Spleen (tissue), 11 donors: Measurements from ENCODE around the gene RBAK. TPM values are rescaled to one million over a fixed set of nuclear protein-coding genes. Genes with fewer than 3 reads are reported as not detected.
"Not testable (repeated sequence)": the region's sequence is repeated elsewhere in the genome, so short reads cannot be mapped to it uniquely, and the experiment has no call there.

Experiments
- DNase-seq: peaks from one replicate; pipeline ENCODE4 v3.0.0-alpha.2; 2020
- H3K27ac ChIP-seq, 8 donors: fragments of 200-600 bp; sonication (generic) in 7 of 8; 1 replicate in 4 of 8; 2 replicates in 4 of 8; pipeline versions ENCODE4 v1.5.0 to v1.8.0; 2016 to 2021; ENCODE audit warnings: inconsistent platforms in 4 of 8, mild to moderate bottlenecking in 4 of 8, moderate library complexity in 1 of 8
- H3K27me3 ChIP-seq, 7 donors: fragments of 200-600 bp; sonication (generic) in 6 of 7; replicated peaks in 1 of 7; 1 replicate in 4 of 7; 2 replicates in 3 of 7; pipeline versions ENCODE4 v1.5.0 to v1.8.0; 2016 to 2021; ENCODE audit warnings: inconsistent platforms in 3 of 7, mild to moderate bottlenecking in 1 of 7
- H3K36me3 ChIP-seq, 6 donors: fragments of 200-600 bp; sonication (generic) in 5 of 6; 1 replicate in 4 of 6; 2 replicates in 2 of 6; pipeline versions ENCODE4 v1.5.0 to v1.8.0; 2016 to 2021; ENCODE audit warnings: inconsistent platforms in 2 of 6
- H3K4me1 ChIP-seq, 6 donors: fragments of 200-600 bp; sonication (generic) in 5 of 6; 1 replicate in 3 of 6; 2 replicates in 3 of 6; pipeline versions ENCODE4 v1.5.0 to v1.8.0; 2016 to 2021; ENCODE audit warnings: inconsistent platforms in 3 of 6
- H3K4me3 ChIP-seq, 8 donors: fragments of 200-600 bp; sonication (generic) in 7 of 8; 1 replicate in 4 of 8; 2 replicates in 4 of 8; pipeline versions ENCODE4 v1.5.0 to v1.8.0; 2016 to 2021; ENCODE audit warnings: inconsistent platforms in 4 of 8, mild to moderate bottlenecking in 4 of 8, moderate library complexity in 2 of 8
- H3K9me3 ChIP-seq, 8 donors: fragments of 200-600 bp; sonication (generic) in 7 of 8; 1 replicate in 4 of 8; 2 replicates in 4 of 8; pipeline versions ENCODE4 v1.5.0 to v1.8.0; 2016 to 2021; ENCODE audit warnings: inconsistent platforms in 4 of 8
- POLR2A ChIP-seq, 3 donors: fragments of 450-650 bp; IDR thresholded peaks; one replicate each; pipeline ENCODE4 v1.5.1; 2017; ENCODE audit warnings: antibody characterized with exemption in 3 of 3, mild to moderate bottlenecking in 1 of 3
- POLR2AphosphoS5 ChIP-seq, 3 donors: sonication (generic); formaldehyde crosslinking; IDR thresholded peaks; one replicate each; pipeline ENCODE4 v1.5.1; 2017; ENCODE audit warnings: antibody characterized with exemption in 3 of 3
- whole genome bisulfite sequencing, 5 donors: extraction: QIAGEN DNeasy Blood & Tissue Kit in 3 of 5; methylation state at CpG; one replicate each; pipeline versions ENCODE4 v1.1.5 to v1.1.7; 2013 to 2018; 5-methylcytosine and 5-hydroxymethylcytosine counted together
- intact Hi-C: fragments of 100-400 bp; cut with DNase I; formaldehyde crosslinking; loops from one replicate; pipeline ENCODE4 v1.15.0; 2023; ENCODE audit warnings: low total_unique reads
- polyA plus RNA-seq, 3 donors: library from polyadenylated mRNA; stranded (reverse); fragments of 200-250 nt; gene quantifications; one replicate each; pipeline ENCODE4 v1.2.1, GENCODE V29; 2013
- total RNA-seq, 7 donors: library from RNA; depleted of rRNA in 3 of 7; stranded (reverse); fragments of >200 nt in 3 of 7; fragmentation: NEBNext Ultra II Directional in 4 of 7; extraction: Animal tissue kit (Norgen Biotek cat#: 25700) in 4 of 7; gene quantifications; one replicate each; pipeline versions ENCODE4 v1.1.0 to v1.2.1, GENCODE V29; 2016 to 2021
- TF ChIP-seq, protein P1 (sequence below), 11 experiments: fragments of 200-600 bp in 7 of 11; fragments of 450-650 bp in 4 of 11; sonication (generic) in 4 of 11; IDR thresholded peaks in 8 of 11; conservative IDR thresholded peaks in 3 of 11; 1 replicate in 7 of 11; 2 replicates in 4 of 11; pipeline versions ENCODE4 v1.4.0 to v1.8.0; 2016 to 2021; ENCODE audit warnings: antibody characterized with exemption in 11 of 11, inconsistent platforms in 4 of 11, mild to moderate bottlenecking in 1 of 11
- donor health status: healthy with polysubstance abuse.
- donor health status: DM: no; HTN: no; CAD: no; lungs with moderate emphysema.
- donor health status: DM: no; HTN: no; CAD: no.
- donor health status: Bipolar disorder and iron deficiency.
- donor health status: healthy.
- donor health status: DM: no; HTN: no; CAD: no.
- donor health status: DM: yes; HTN: yes; CAD: no.

Gene RBAK
- total and polyA plus RNA-seq, 10 donors: 3.3 to 17.1 (median 12.2) TPM

DNA sequence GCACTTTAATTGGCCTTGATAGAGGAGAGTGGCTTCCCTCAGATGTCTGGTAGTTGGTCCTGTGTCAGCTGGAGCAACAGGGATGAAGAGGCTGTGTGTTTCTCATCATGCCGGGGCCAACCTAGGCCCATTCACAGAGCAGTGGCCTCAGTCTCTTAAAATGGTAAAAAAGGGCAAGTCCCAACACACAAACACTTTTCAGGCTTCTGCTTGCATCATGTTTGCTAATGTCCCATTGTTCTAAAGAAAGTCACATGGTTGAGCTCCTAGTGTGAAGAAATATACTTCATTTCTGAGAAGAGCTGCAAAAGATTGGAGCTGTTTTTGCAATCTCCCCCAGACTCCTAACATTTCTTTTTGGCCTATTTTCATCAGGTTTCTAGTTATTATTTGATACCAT lies 40.6 kb upstream of the RBAK start:
- WGBS, 5 donors: 81 to 98% (median 92%) methylated on average over 1 of the region's 1 CpG
- TF ChIP-seq POLR2AphosphoS5 (IDR thresholded peaks at IDR 0.05) (no peak), POLR2A (IDR thresholded peaks at IDR 0.05) (no peak)
- TF ChIP-seq, protein P1, sequence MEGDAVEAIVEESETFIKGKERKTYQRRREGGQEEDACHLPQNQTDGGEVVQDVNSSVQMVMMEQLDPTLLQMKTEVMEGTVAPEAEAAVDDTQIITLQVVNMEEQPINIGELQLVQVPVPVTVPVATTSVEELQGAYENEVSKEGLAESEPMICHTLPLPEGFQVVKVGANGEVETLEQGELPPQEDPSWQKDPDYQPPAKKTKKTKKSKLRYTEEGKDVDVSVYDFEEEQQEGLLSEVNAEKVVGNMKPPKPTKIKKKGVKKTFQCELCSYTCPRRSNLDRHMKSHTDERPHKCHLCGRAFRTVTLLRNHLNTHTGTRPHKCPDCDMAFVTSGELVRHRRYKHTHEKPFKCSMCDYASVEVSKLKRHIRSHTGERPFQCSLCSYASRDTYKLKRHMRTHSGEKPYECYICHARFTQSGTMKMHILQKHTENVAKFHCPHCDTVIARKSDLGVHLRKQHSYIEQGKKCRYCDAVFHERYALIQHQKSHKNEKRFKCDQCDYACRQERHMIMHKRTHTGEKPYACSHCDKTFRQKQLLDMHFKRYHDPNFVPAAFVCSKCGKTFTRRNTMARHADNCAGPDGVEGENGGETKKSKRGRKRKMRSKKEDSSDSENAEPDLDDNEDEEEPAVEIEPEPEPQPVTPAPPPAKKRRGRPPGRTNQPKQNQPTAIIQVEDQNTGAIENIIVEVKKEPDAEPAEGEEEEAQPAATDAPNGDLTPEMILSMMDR (IDR thresholded peaks at IDR 0.05 in 8 of 11, conservative IDR thresholded peaks at IDR 0.05 in 3 of 11): no peak

DNA sequence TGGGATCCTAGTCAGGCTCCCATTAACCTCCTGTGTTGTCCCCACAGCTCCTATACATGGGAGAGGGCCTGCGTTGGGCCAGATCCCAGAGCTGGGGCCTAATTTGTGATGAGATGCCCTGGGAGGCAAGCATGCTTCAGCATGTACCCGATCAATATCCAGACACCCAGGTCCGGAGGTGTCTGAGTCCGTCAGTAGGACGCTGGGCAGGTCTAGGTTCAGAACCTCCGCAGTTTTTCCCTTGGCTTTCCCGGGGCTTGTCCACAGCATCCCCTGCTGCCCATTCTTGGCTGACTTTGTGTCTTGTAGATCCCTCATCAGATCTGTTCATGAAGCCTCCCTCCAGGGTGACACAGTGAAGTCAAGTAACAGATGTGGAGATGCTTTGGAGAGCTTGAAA lies 32.7 kb upstream of the RBAK start:
- DNase-seq: no peak
- peaks cover 0 to 22% (median 0%) of the 10 kb centered on the region in 8 donors for H3K9me3 ChIP-seq

More for the DNA sequence above, 40.6 kb upstream of the RBAK start:
- H3K27ac ChIP-seq: no peak overlapping the region
- H3K4me1 ChIP-seq: no peaks in the 10 kb centered on the region
- H3K36me3 ChIP-seq: peaks cover 0 to 75% (median 10%) of the 10 kb centered on the region in 6 donors
- H3K27me3 ChIP-seq: no peaks in the 10 kb centered on the region
- no peak overlapping the region for H3K4me3 ChIP-seq
- no peak for DNase-seq
- intact Hi-C loops: loop anchor here (2.0 kb wide), 1 partner anchor 56 kb away; no protein-coding TSS in a partner anchor
- H3K9me3 ChIP-seq: peaks cover 0 to 7% (median 0%) of the 10 kb centered on the region in 8 donors

DNA sequence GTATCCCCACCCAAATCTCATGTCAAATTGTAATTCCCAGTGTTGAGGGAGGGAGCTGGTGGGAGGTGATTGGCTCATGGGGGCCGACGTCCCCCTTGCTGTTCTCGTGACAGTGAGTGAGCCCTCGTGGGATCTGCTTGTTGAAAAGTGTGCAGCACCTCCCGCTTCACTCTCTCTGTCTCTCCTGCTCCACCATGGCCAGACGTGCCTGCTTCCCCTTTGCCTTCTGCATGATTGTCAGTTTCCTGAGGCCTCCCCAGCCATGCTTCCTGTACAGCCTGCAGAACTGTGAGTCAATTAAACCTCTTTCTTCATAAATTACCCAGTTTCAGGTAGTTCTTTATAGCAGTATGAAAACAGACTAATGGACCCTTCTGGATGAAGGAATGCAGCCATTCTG lies 29.7 kb upstream of the RBAK start:
- H3K36me3 ChIP-seq: peaks cover 0 to 49% (median 2%) of the 10 kb centered on the region in 6 donors
- WGBS, 5 donors: 60 to 72% (median 65%) methylated on average over 6 of the region's 6 CpGs
- H3K4me1 ChIP-seq, H3K27ac ChIP-seq, intact Hi-C loops, DNase-seq, H3K27me3 ChIP-seq, H3K4me3 ChIP-seq: not testable (repeated sequence)
- peaks cover 0 to 20% (median 10%) of the 10 kb centered on the region in 8 donors for H3K9me3 ChIP-seq

More for the DNA sequence above, 32.7 kb upstream of the RBAK start:
- Histone ChIP-seq H3K36me3 (peaks cover 0 to 52% (median 9%) of the 10 kb centered on the region in 6 donors), H3K4me1 (no peaks in the 10 kb centered on the region), H3K27me3 (no peaks in the 10 kb centered on the region), H3K27ac (no peak overlapping the region), H3K4me3 (no peak overlapping the region)
- WGBS, 5 donors: 87 to 96% (median 93%) methylated on average over 7 of the region's 7 CpGs
- intact Hi-C loops: no loop called here
- TF ChIP-seq POLR2A (IDR thresholded peaks at IDR 0.05): no peak
- TF ChIP-seq POLR2AphosphoS5 (IDR thresholded peaks at IDR 0.05): no peak
- TF ChIP-seq, protein P1 (IDR thresholded peaks at IDR 0.05 in 8 of 11, conservative IDR thresholded peaks at IDR 0.05 in 3 of 11): no peak

GRCh38 chr7:5017626-5018025 lies 28.0 kb upstream of the RBAK start:
- peaks cover 0 to 23% (median 16%) of the 10 kb centered on the region in 8 donors for H3K9me3 ChIP-seq
- H3K27me3 ChIP-seq, H3K27ac ChIP-seq, H3K4me1 ChIP-seq, DNase-seq, H3K4me3 ChIP-seq, intact Hi-C loops: not testable (repeated sequence)
- H3K36me3 ChIP-seq: peaks cover 0 to 51% (median 4%) of the 10 kb centered on the region in 6 donors
- 93 to 97% (median 94%) methylated on average over 12 of the region's 12 CpGs for WGBS, 5 donors

DNA sequence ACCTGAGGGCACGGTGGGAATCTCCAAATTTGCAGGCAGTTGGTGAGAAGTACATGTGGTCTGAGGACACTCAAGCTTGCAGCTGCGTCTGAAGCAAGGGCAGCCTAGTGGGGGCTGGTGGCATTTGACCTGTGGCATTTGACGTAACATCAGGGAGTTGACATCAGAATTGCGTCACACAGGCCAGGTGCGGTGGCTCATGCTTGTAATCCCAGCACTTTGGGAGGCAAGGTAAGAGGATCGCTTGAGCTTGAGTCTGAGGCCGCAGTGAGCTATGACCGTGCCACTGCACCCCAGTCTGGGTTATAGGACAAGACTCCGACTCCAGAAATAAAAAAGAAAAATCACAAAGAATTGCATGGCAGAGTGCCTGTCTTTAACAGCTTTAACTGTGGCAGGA lies 25.6 kb upstream of the RBAK start:
- no peaks in the 10 kb centered on the region for H3K27me3 ChIP-seq
- 93 to 97% (median 96%) methylated on average over 9 of the region's 9 CpGs for WGBS, 5 donors
- intact Hi-C loops: no loop called here
- TF ChIP-seq, protein P1 (IDR thresholded peaks at IDR 0.05 in 8 of 11, conservative IDR thresholded peaks at IDR 0.05 in 3 of 11): no peak
- TF ChIP-seq POLR2A (IDR thresholded peaks at IDR 0.05): no peak
- H3K27ac ChIP-seq: no peak overlapping the region
- DNase-seq: no peak
- peaks cover 0 to 23% (median 16%) of the 10 kb centered on the region in 8 donors for H3K9me3 ChIP-seq
- peaks cover 0 to 57% (median 6%) of the 10 kb centered on the region in 6 donors for H3K36me3 ChIP-seq
- H3K4me1 ChIP-seq: no peaks in the 10 kb centered on the region
- no peak overlapping the region for H3K4me3 ChIP-seq

GRCh38 chr7:5020976-5021550 lies 24.6 kb upstream of the RBAK start:
- H3K27me3 ChIP-seq, H3K27ac ChIP-seq, H3K4me1 ChIP-seq, intact Hi-C loops, H3K4me3 ChIP-seq, DNase-seq: not testable (repeated sequence)
- peaks cover 0 to 23% (median 16%) of the 10 kb centered on the region in 8 donors for H3K9me3 ChIP-seq
- peaks cover 0 to 57% (median 6%) of the 10 kb centered on the region in 6 donors for H3K36me3 ChIP-seq
- WGBS, 5 donors: 78 to 99% (median 92%) methylated on average over 14 of the region's 14 CpGs

DNA sequence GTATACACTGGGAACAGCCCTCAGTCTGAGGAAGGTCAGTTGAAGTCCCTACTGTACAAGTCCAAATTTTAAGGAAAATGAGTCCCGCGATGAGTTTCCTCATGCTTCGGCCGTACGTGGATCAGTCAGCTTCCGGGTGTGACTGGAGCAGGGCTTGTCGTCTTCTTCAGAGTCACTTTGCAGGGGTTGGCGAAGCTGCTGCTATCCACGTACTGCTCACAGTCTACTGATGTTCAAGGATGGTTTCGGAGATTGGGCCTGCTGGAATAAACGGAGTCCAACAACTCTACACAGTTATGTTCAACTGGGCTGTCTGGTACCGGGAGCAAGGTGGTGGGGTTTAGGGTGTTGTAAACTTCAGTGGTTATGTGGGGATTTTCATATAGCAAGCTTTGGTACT lies 22.0 kb upstream of the RBAK start:
- Histone ChIP-seq H3K9me3 (peaks cover 0 to 33% (median 18%) of the 10 kb centered on the region in 8 donors), H3K36me3 (peaks cover 0 to 48% (median 6%) of the 10 kb centered on the region in 6 donors)
- H3K27me3 ChIP-seq, DNase-seq, H3K4me1 ChIP-seq, H3K27ac ChIP-seq, H3K4me3 ChIP-seq, intact Hi-C loops: not testable (repeated sequence)
- 86 to 98% (median 97%) methylated on average over 12 of the region's 12 CpGs for whole genome bisulfite sequencing, 5 donors
